HUDEP-2 (cell line): Measurements from ENCODE around the gene ETNK2.

Experiments used
- DNase-seq, 76 experiments: peaks; one replicate each; lab custom pipeline; 2025; ENCODE audit not compliant: unreplicated experiment in 76 of 76; lab: John Stamatoyannopoulos, UW

The ETNK2 gene

DNA sequence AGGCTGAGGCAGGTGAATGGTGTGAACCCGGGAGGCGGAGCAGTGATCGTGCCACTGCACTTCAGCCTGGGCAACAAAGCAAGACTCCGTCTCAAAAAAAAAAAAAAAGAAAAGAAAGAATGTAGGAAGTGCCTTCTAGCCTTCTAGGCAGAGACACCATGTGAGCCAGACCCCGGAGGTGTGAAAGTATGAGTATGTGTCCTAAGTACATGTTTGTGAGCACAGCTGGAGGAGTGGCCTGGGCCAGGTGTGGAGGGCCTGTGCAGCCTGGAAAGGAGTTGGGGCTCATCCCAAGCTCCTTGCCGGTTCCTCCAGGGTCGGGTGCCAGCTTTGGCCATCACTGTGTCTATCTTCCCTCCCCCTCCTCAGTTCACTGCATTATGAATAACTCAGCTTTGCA, 66.0 kb downstream of the ETNK2 start:
- DNase-seq, result no peak

DNA sequence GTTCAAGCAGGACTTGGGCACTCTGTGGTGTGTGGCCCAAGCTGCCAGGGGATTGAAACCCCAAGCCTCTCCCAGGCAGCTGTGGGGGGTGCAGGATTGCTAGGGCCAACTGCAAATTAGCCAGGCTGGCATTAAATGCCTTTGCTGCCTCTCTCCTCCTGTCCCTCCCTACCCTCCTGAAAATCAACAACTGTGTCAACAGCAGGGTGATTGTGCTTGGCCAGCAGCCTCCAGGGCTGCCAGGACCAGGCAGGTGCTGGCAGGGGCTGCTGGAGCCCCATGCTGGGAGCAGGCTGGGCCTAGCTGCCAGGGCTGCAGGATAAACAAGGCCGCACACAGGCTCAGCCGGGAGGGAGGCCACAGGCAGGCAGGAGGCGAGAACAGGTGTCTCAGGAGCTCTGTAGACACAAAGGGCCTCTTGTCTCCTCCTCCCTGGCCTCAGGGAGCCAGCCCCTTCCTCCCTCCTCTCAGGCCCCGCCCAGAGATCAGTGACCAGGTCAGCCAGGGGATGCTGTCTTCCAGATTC, 67.5 kb downstream of the ETNK2 start:
- no peak for DNase-seq

- DNase-seq, result no peak
These were observed 68.4 kb downstream of the ETNK2 start for GRCh38 chr1:204083491-204083890.

- DNase-seq, result no peak
These were observed 69.9 kb downstream of the ETNK2 start for GRCh38 chr1:204081791-204082513.

GRCh38 chr1:204081164-204081790, 70.6 kb downstream of the ETNK2 start:
- DNase-seq, result no peak
